GM20000 (cell line): ENCODE results near the gene DHH.

ENCODE experiments used
- DNase-seq: peaks from one replicate; pipeline ENCODE4 v3.0.0; 2012; ENCODE audit warnings: low spot score
- CTCF ChIP-seq: IDR thresholded peaks from 2 replicates; pipeline ENCODE4 v1.5.1; 2012; ENCODE audit warnings: mild to moderate bottlenecking, control low read depth; ENCODE audit errors: extremely low read depth, missing control alignments

The DHH gene

GRCh38 chr12:49092816-49093406 is 1.7 kb downstream of the DHH start:
- TF ChIP-seq CTCF: no peak
- DNase-seq: no peak

- TF ChIP-seq CTCF: peak; percentile 64
- DNase-seq: peak; percentile 90
Measured at GRCh38 chr12:49092086-49092815, 2.4 kb downstream of the DHH start.

GRCh38 chr12:49091836-49092085 is 2.8 kb downstream of the DHH start:
- no peak for TF ChIP-seq CTCF
- no peak for DNase-seq

- TF ChIP-seq CTCF: no peak
- no peak for DNase-seq
Measured at GRCh38 chr12:49091056-49091835, 3.4 kb downstream of the DHH start.

DNA sequence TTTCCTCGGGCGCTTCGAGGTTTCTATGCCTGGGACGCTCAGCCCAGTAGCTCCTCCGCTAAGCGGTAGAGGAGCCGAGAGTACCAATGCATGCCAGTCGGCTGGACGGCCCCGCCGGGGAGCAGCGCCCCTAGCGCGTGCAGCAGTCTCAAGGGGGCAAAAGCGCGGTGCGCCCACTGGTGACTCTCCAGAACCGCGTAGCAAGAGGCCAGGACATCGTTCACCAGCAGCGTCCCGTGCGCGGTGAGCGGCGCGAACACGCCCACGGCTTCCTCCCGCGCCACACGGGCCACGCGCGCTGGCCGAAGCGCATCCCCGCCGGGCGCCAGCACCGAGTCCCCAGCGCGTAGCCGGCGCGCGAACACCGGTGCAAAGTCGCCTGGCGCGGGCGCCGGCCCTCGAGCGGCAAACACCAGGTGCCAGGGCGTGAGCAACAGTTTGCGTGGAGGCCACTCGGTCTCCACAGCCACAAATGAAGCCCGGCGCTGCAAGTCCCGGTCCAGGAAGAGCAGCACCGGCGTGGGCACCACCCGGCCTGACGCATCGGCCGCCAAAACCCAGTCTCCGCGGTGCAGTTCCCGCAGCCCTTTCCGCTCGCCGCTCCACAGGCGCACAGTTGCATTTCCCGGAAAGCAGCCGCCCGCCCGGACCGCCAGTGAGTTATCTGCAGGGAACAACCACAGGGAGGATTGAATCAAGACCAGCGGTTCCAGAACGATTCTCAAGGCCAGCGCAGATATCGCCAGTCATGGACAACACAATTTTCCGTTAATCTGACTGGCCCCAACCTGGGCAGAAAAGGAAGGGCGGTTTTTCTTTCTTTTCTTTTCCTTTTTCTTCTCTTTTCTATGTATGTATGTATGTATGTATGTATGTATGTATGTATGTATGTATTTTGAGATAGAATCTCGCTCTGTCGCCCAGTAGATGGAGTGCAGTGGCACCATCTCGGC is 4.5 kb downstream of the DHH start:
- no peak for TF ChIP-seq CTCF
- DNase-seq: no peak

DNA sequence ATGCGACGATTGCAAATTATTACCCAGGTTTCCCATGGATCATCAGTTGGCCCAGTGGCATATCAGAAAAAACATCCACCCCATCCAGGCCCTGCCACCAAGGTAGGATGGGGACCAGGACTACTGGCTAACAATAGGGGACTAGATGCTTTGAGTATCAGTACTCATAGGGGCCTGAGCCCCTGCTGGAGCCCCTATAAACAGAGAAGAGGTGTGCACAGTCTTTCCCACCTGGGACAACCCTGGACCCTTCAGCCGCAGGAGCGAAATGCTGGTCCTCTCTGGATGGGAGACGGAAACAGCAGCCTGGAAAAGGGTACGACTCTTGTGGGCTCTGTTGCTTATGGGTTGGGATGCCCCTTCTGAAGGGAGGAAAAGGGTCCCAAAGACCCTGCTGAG is 5.7 kb downstream of the DHH start:
- TF ChIP-seq CTCF: no peak
- DNase-seq: no peak
